22Rv1 (cell line): ENCODE data around the gene TRMT2A.

Experiments used
- CTCF ChIP-seq: fragments of 450-650 bp; IDR thresholded peaks from 2 replicates; pipeline ENCODE4 v1.5.1; 2017; ENCODE audit warnings: mild to moderate bottlenecking
- ZFX ChIP-seq: fragments of 450-650 bp; IDR thresholded peaks from 2 replicates; pipeline ENCODE4 v1.6.1; 2017; ENCODE audit warnings: antibody characterized with exemption, borderline replicate concordance

- TF ChIP-seq CTCF (no peak), ZFX (no peak)
Measured at GRCh38 chr22:20090730-20091240, 26.2 kb downstream of the TRMT2A start.
